Liver (tissue), 9 donors: ENCODE results near the gene DLST. TPM values are rescaled to one million over a fixed set of nuclear protein-coding genes. Genes with fewer than 3 reads are reported as not detected.

Experiments
- DNase-seq: peaks from one replicate; pipeline ENCODE4 v3.0.0-alpha.2; 2017; ENCODE audit warnings: low spot score
- H3K27ac ChIP-seq, 2 donors: one replicate each; pipeline ENCODE4 v1.7.0; 2013; ENCODE audit warnings: inconsistent platforms in 2 of 2, low read length in 2 of 2, control low read depth in 1 of 2, low read depth in 1 of 2, mild to moderate bottlenecking in 1 of 2
- H3K27me3 ChIP-seq, 4 donors: one replicate each; pipeline versions ENCODE4 v1.6.1 to v1.7.0; 2013; ENCODE audit warnings: low read length in 3 of 4, inconsistent platforms in 1 of 4, mild to moderate bottlenecking in 1 of 4, moderate library complexity in 1 of 4; ENCODE audit not compliant: control insufficient read depth in 4 of 4, insufficient read depth in 4 of 4
- H3K36me3 ChIP-seq, 4 donors: one replicate each; pipeline versions ENCODE4 v1.6.1 to v1.7.0; 2013; ENCODE audit warnings: low read length in 3 of 4, mild to moderate bottlenecking in 3 of 4, low read depth in 1 of 4, moderate library complexity in 1 of 4; ENCODE audit not compliant: control insufficient read depth in 4 of 4, insufficient read depth in 3 of 4
- H3K4me1 ChIP-seq, 4 donors: one replicate each; pipeline versions ENCODE4 v1.6.1 to v1.7.0; 2013; ENCODE audit warnings: low read length in 3 of 4, mild to moderate bottlenecking in 3 of 4, moderate library complexity in 1 of 4; ENCODE audit not compliant: control insufficient read depth in 4 of 4, insufficient read depth in 4 of 4
- H3K4me3 ChIP-seq, 3 donors: one replicate each; pipeline versions ENCODE4 v1.6.1 to v1.7.0; 2013; ENCODE audit warnings: low read length in 3 of 3, control low read depth in 1 of 3, low read depth in 1 of 3, mild to moderate bottlenecking in 1 of 3
- H3K9ac ChIP-seq, 2 donors: one replicate each; pipeline ENCODE4 v1.7.0; 2013; ENCODE audit warnings: low read length in 2 of 2, mild to moderate bottlenecking in 2 of 2, moderate library complexity in 2 of 2, control low read depth in 1 of 2, low read depth in 1 of 2
- H3K9me3 ChIP-seq, 4 donors: one replicate each; pipeline versions ENCODE4 v1.6.1 to v1.7.0; 2013; ENCODE audit warnings: low read length in 3 of 4; ENCODE audit not compliant: control insufficient read depth in 4 of 4
- CTCF ChIP-seq: fragments of 150-350 bp; IDR thresholded peaks from 2 replicates; pipeline ENCODE4 v1.5.1; 2017; ENCODE audit warnings: improper control_type of control experiment, low read depth, low read length; ENCODE audit not compliant: missing input control
- EGR1 ChIP-seq, 2 donors: IDR thresholded peaks; 2 replicates each; pipeline ENCODE4 v1.6.1; 2016 to 2018; ENCODE audit warnings: antibody characterized with exemption in 2 of 2, low read depth in 2 of 2
- FOXA1 ChIP-seq: IDR thresholded peaks from 2 replicates; pipeline ENCODE4 v1.6.1; 2016; ENCODE audit warnings: antibody characterized with exemption
- FOXA2 ChIP-seq: IDR thresholded peaks from 2 replicates; pipeline ENCODE4 v1.6.1; 2016; ENCODE audit warnings: antibody characterized with exemption
- HNF4A ChIP-seq, 2 donors: conservative IDR thresholded peaks; 2 replicates each; pipeline ENCODE4 v1.6.1; 2016; ENCODE audit warnings: antibody characterized with exemption in 2 of 2, mild to moderate bottlenecking in 2 of 2
- HNF4G ChIP-seq: IDR thresholded peaks from 2 replicates; pipeline ENCODE4 v1.6.1; 2016; ENCODE audit warnings: antibody characterized with exemption
- JUND ChIP-seq, 2 donors: IDR thresholded peaks; 2 replicates each; pipeline ENCODE4 v1.6.1; 2016; ENCODE audit warnings: antibody characterized with exemption in 2 of 2
- MAX ChIP-seq: IDR thresholded peaks from 2 replicates; pipeline ENCODE4 v1.6.1; 2016; ENCODE audit warnings: antibody characterized with exemption
- NR2F2 ChIP-seq: IDR thresholded peaks from 2 replicates; pipeline ENCODE4 v1.6.1; 2016; ENCODE audit warnings: antibody characterized with exemption
- RAD21 ChIP-seq, 2 donors: IDR thresholded peaks; 2 replicates each; pipeline ENCODE4 v1.6.1; 2016; ENCODE audit warnings: antibody characterized with exemption in 2 of 2, mild to moderate bottlenecking in 2 of 2
- REST ChIP-seq: IDR thresholded peaks from 2 replicates; pipeline ENCODE4 v1.6.1; 2016; ENCODE audit warnings: antibody characterized with exemption, mild to moderate bottlenecking
- RXRA ChIP-seq, 2 donors: IDR thresholded peaks; 2 replicates each; pipeline ENCODE4 v1.6.1; 2017 to 2018; ENCODE audit warnings: antibody characterized with exemption in 2 of 2, mild to moderate bottlenecking in 1 of 2
- SP1 ChIP-seq: IDR thresholded peaks from 2 replicates; pipeline ENCODE4 v1.6.1; 2018; ENCODE audit warnings: antibody characterized with exemption, mild to moderate bottlenecking
- ZBTB33 ChIP-seq: IDR thresholded peaks from 2 replicates; pipeline ENCODE4 v1.6.1; 2016; ENCODE audit warnings: antibody characterized with exemption
- WGBS: extraction: QIAGEN DNeasy Blood & Tissue Kit; methylation state at CpG from one replicate; pipeline ENCODE4 v1.1.7; 2013; 5-methylcytosine and 5-hydroxymethylcytosine counted together
- polyA plus RNA-seq, 2 donors: library from polyadenylated mRNA; stranded (reverse) in 1 of 2; unstranded in 1 of 2; fragments of 200-250 nt in 1 of 2; fragments of >200 nt in 1 of 2; fragmentation: Nextera tagmentation in 1 of 2; extraction: Ambion mirVana in 1 of 2; gene quantifications; one replicate each; pipeline versions ENCODE4 v1.2.1 to v1.2.3, GENCODE V29; 2013 to 2015
- total RNA-seq, 2 donors: library from RNA; depleted of rRNA; stranded (reverse); fragments of >200 nt; gene quantifications; one replicate each; pipeline ENCODE4 v1.2.3, GENCODE V29; 2014
- TF ChIP-seq, protein P1 (sequence below): IDR thresholded peaks from 2 replicates; pipeline ENCODE4 v1.6.1; 2016; ENCODE audit warnings: antibody characterized with exemption
- donor health status: healthy.
- donor health status: healthy.
- donor health status: healthy.
- donor health status: healthy.
- donor health status: healthy.

DLST gene
- total and polyA plus RNA-seq, 4 donors, result 10.7 to 69.3 (median 49.5) TPM

- no peaks in the 10 kb centered on the region for H3K9me3 ChIP-seq
- H3K4me3 ChIP-seq, result no peak overlapping the region
- peak in 1 of 2 donors; percentile 5 for TF ChIP-seq RAD21 (IDR thresholded peaks at IDR 0.05)
- no peak for TF ChIP-seq ZBTB33
- TF ChIP-seq CTCF, result no peak
- peak; percentile 38 to 57 for TF ChIP-seq HNF4A (conservative IDR thresholded peaks at IDR 0.05)
- no peak for TF ChIP-seq HNF4G
- no peak for TF ChIP-seq FOXA2
- TF ChIP-seq SP1, result peak; percentile 61
- TF ChIP-seq NR2F2, result peak; percentile 63
- TF ChIP-seq RXRA (IDR thresholded peaks at IDR 0.05), result peak; percentile 92 to 95
- TF ChIP-seq, protein P1, sequence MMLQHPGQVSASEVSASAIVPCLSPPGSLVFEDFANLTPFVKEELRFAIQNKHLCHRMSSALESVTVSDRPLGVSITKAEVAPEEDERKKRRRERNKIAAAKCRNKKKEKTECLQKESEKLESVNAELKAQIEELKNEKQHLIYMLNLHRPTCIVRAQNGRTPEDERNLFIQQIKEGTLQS, result no peak
- 60% methylated on average over 2 of the region's 2 CpGs for WGBS
- H3K27ac ChIP-seq, result no peak overlapping the region
- H3K36me3 ChIP-seq, result no peaks in the 10 kb centered on the region
- no peaks in the 10 kb centered on the region for H3K27me3 ChIP-seq
- peaks cover 0 to 15% (median 3%) of the 10 kb centered on the region in 4 donors for H3K4me1 ChIP-seq
- no peak for DNase-seq
- H3K9ac ChIP-seq, result no peak overlapping the region
These were observed 28.7 kb upstream of the DLST start for GRCh38 chr14:74852922-74853530.

GRCh38 chr14:74853581-74853980, 28.1 kb upstream of the DLST start:
- Histone ChIP-seq H3K27me3 (no peaks in the 10 kb centered on the region), H3K4me3 (no peak overlapping the region), H3K36me3 (no peaks in the 10 kb centered on the region), H3K9ac (no peak overlapping the region), H3K9me3 (no peaks in the 10 kb centered on the region), H3K27ac (no peak overlapping the region), H3K4me1 (peaks cover 0 to 15% (median 3%) of the 10 kb centered on the region in 4 donors)
- DNase-seq, result no peak
- WGBS, result 66% methylated on average over 4 of the region's 4 CpGs
- TF ChIP-seq RXRA (IDR thresholded peaks at IDR 0.05) (no peak), FOXA2 (no peak), REST (no peak), JUND (IDR thresholded peaks at IDR 0.05) (no peak), ZBTB33 (no peak), EGR1 (IDR thresholded peaks at IDR 0.05; ENCODE audit: low read depth in 2 of 2) (no peak), FOXA1 (no peak), CTCF (no peak), HNF4G (no peak), MAX (no peak), HNF4A (conservative IDR thresholded peaks at IDR 0.05) (no peak), RAD21 (IDR thresholded peaks at IDR 0.05) (no peak), NR2F2 (no peak)
